Hindlimb muscle (tissue), 1 donor: Measurements from ENCODE around the gene EP300. TPM values are rescaled to one million over a fixed set of nuclear protein-coding genes. Genes with fewer than 3 reads are reported as not detected.

Source experiments
- DNase-seq: peaks from one replicate; pipeline ENCODE4 v3.0.0-alpha.2; 2013
- polyA plus RNA-seq: library from polyadenylated mRNA; unstranded; fragments of 120-200 nt; gene quantifications from one replicate; pipeline ENCODE4 v1.2.1, GENCODE V29; 2013; ENCODE audit not compliant: insufficient read length

Gene EP300
- polyA plus RNA-seq, 1 donor: 41.2 TPM

DNA sequence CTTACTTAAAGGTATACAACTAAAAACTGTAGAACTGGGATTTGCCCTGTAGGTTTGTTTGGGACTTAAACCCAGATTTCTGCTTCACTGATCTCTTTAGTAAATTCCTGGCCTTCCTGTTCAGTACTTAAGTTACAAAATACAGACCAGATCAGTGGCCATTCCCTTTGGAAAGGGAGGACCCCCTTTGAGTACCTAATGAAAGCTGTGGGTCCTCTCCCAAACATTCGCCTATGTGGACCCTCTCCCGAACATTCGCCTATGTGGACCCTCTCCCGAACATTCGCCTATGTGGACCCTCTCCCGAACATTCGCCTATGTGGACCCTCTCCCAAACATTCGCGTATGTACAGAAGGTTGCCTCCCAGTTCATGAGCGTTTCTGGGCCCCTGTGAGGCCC is 123.0 kb downstream of the EP300 start:
- DNase-seq: no peak

DNA sequence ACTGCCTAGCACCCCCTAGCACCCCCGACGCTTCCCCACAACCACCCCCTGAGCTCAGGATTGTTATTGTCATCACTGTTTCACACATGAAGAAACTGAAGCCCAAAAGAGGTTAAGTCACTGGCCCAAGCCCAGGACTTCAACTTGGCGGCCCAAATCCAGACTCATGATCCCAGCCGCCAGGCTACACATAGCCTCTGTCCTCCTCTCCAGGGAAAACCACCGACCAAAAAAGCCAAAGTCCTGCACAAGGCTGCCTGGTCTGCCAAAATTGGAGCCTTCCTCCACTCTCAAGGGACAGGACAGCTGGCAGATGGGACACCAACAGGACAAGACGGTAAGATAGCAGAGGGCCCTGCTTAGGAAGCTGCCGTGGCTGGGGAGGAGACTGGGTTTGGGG is 123.5 kb downstream of the EP300 start:
- no peak for DNase-seq

DNA sequence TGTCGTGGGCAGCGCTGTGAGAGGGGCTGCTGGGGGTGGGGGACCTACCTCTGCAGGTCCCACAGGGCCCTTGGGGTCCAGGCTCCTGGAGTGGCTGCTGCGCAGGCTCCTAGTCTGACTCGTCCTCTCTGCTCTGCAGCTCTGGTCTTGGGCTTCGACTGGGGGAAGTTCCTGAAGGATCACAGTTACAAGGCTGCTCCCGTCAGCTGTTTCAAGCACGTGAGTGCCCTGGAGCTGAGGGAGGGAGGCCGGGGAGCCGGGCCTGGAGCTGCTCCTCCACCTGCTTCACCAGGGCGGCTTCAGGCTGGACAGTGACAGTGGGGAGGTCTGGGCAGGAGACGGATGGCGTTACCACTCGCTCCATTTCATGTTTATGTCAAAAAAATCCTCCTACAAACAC is 124.6 kb downstream of the EP300 start:
- DNase-seq: no peak

DNA sequence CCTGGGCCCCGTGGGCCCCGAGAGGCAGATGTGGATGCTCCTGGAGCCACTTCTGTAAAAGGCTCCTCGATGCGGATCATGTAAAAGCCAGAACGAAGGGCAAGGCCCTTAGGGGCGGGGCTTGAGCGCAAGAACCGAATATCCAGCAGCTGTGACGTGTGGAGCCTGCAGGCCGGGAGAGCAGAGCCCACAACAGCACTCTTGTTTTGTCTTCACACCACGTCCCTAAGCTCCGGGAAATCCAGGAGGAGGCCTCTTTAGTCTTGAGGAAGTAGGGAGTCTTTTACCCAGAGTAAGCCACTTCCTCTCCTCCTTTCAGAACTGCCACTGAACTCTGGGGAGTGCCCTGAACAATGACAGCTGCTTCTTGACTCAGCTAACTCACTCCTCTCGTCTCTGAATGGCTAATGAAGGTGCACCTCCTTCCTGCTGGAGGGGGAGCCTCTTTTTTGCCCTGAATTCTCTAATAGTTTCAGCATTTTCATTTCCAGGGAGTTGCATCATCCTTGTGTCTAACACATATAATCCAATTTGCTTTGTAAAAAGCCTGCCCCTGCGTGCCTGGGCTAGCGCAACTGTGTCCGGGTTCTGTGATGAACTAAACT is 125.3 kb downstream of the EP300 start:
- peak; percentile 40 for DNase-seq

DNA sequence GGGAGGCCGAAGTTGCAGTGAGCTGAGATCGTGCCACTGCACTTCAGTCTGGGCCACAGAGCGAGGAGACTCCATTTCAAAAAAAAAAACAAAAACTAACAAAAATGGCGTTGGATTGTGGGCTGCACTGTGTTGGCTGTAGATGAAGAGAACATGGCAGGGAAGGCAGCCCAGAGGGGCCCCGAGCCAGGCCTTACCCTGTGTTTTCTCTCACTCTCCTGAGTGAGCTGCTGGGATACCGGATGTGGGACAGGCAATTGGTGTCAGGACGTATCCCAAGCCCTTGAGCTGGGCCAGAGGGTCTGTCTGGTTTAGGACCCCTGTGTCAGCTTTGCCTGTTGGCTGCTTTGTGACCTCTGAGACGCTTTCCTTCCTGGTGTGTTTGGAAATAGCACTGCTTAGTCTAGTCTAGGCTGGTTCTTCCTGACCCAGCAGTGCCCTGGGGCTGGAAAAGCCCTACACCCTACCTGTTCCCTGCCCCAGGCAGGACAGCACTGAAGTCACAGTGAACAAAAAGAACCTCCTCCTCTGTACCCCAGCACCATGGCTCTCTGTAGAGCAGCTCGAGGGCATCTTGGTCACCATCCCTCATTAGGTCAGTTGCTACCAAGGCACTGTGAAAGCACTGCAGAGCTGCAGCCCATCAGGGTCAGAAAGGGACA is 130.6 kb downstream of the EP300 start:
- DNase-seq: no peak

DNA sequence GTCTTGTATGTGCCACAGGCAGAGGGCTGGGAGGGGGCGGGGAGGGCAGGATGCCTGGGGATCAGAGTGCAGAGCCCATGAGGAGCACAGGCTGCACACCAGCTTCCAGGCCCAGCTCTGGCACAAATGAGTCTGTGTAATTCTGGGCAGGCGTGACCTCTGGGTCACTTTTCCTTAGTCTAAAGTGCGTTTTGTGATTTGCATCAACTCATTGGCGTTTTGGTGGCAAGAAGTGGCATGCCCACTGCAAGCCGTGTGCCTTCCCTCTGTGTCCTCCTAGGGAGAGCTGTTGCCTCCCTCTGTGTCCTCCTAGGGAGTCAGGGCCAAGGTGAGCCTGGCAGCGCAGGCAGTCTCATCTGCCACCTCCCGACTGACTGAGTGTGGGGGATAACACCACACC is 131.1 kb downstream of the EP300 start:
- no peak for DNase-seq

DNA sequence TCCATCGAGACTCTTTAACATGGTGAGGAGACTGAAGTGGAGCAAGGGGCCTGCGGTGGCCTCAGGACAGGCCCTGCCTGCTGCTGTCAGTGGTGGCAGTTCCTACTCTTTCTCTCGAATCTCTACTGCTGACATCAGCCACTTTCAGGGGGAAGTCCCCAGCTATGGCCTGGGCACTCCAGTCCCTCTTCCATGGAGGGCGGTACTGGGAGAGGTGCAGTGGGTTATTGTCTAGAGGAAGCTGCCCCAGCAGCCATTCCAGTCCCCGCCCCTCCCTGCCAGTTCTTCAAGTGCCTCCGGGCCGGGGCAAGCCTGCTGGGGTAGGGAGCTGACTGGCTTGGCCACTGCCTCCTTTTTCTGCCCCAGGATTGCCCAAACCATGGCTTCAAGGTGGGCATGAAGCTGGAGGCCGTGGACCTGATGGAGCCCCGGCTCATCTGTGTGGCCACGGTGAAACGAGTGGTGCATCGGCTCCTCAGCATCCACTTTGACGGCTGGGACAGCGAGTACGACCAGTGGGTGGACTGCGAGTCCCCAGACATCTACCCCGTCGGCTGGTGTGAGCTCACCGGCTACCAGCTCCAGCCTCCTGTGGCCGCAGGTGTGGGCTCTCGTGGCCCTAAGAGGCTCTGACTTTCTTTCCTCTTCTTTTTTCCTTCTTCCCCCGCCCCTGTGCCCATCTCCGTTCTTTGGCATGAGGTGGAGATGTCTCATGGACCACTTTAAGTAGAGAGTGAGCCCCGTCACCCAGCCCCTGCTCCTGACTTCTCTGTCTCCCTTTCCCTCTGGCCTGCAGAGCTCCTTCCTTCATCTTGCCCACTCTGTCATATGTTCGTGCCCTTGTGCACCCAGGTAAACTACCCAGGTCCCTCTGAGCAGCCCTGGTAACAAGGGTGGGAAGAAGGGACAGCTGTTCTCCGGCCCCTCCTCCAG is 134.6 kb downstream of the EP300 start:
- no peak for DNase-seq

DNA sequence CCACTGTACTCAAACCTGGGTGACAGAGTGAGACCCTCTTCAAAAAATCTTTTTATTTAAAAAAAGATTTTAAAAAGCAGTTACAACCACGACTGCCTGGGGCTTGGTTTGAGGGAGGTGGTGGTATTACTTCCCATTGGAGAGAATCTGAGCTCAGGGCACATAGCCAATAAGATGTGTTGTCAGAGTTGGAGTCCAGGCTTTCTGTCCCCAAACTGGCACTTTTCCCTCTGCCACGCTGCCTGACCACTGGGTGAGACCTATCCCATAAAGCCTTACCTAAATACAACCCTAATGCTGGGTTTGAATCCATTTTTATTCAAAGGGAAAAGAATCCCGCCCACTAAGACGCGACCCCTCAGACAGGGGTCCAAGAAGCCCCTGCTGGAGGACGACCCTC is 136.8 kb downstream of the EP300 start:
- DNase-seq: no peak

Other genes with a start within 250 kb of the EP300 start
- gene ST13, start 236.0 kb upstream of the EP300 start, polyA plus RNA-seq: 462 TPM
- gene XPNPEP3, start 235.4 kb upstream of the EP300 start, polyA plus RNA-seq: 15.9 TPM
- 0.40 TPM for gene DNAJB7, start 230.5 kb upstream of the EP300 start, polyA plus RNA-seq
- gene RBX1, start 141.2 kb upstream of the EP300 start, polyA plus RNA-seq: 59.5 TPM
- 15.5 TPM for gene L3MBTL2, start 112.7 kb downstream of the EP300 start, polyA plus RNA-seq
- gene CHADL, start 148.3 kb downstream of the EP300 start, polyA plus RNA-seq: 4.9 TPM
- 31.1 TPM for gene RANGAP1, start 193.6 kb downstream of the EP300 start, polyA plus RNA-seq
- gene ZC3H7B, start 208.9 kb downstream of the EP300 start, polyA plus RNA-seq: 43.4 TPM